LNCAP (cell line): ENCODE data around the gene TREH.

Experiments
- CTCF ChIP-seq: fragments of 450-650 bp; IDR thresholded peaks from 2 replicates; pipeline ENCODE4 v1.5.1; 2017; ENCODE audit warnings: mild to moderate bottlenecking

Gene TREH

GRCh38 chr11:118625976-118626375 lies 53.5 kb downstream of the TREH start:
- no peak for TF ChIP-seq CTCF

GRCh38 chr11:118625036-118625690 lies 54.3 kb downstream of the TREH start:
- TF ChIP-seq CTCF: no peak

GRCh38 chr11:118623269-118623655 lies 56.2 kb downstream of the TREH start:
- TF ChIP-seq CTCF: no peak

GRCh38 chr11:118622376-118623268 lies 56.8 kb downstream of the TREH start:
- TF ChIP-seq CTCF: no peak

GRCh38 chr11:118621784-118622375 lies 57.6 kb downstream of the TREH start:
- no peak for TF ChIP-seq CTCF

- TF ChIP-seq CTCF: no peak
These were observed 58.2 kb downstream of the TREH start for GRCh38 chr11:118621071-118621783.

- TF ChIP-seq CTCF: no peak
These were observed 58.9 kb downstream of the TREH start for GRCh38 chr11:118620529-118621070.
